ENCODE data around the gene CCHCR1. TPM values are rescaled to one million over a fixed set of nuclear protein-coding genes. Genes with fewer than 3 reads are reported as not detected.

CCHCR1 gene
- total and polyA plus RNA-seq, 2 of the 8 experiments (the other 6 are each of a cell fraction or from before 2014, with no cell fraction given) = 20.9 to 38.0 TPM

- no peak overlapping the region for H4K5ac ChIP-seq (ENCODE audit: insufficient read length, low read depth, low read length)
- no peak overlapping the region for H2BK20ac ChIP-seq (ENCODE audit: low read length)
- H3K18ac ChIP-seq (ENCODE audit: extremely low read depth, low read length) = no peak overlapping the region
- no peak overlapping the region for H2AK5ac ChIP-seq (ENCODE audit: low read depth, low read length)
- H3K4me2 ChIP-seq (ENCODE audit: insufficient read depth in 1 of 2, low read depth in 2 of 2, low read length in 2 of 2) = no peak overlapping the region
- peaks cover 0 to 7% (median 3%) of the 10 kb centered on the region in 4 experiments; a peak in 3 of 7 replicates for H3K27me3 ChIP-seq (replicated peaks in 1 of 4; ENCODE audit: control insufficient read depth in 3 of 4, extremely low read depth in 1 of 4, insufficient read depth in 3 of 4, low read length in 3 of 4)
- no peak overlapping the region for H3K14ac ChIP-seq (ENCODE audit: insufficient read length)
- no peaks in the 10 kb centered on the region for H3K23me2 ChIP-seq (ENCODE audit: low read depth, low read length)
- no peaks in the 10 kb centered on the region for H4K20me1 ChIP-seq (replicated peaks in 1 of 2; ENCODE audit: control insufficient read depth in 1 of 2, insufficient read depth in 2 of 2, low read length in 2 of 2)
- H3K79me2 ChIP-seq (ENCODE audit: control insufficient read depth in 1 of 2, insufficient read depth in 2 of 2, low read length in 2 of 2) = no peaks in the 10 kb centered on the region
- H3K9me3 ChIP-seq (ENCODE audit: insufficient read depth in 2 of 2, low read depth in 1 of 2, low read length in 1 of 2) = no peaks in the 10 kb centered on the region
- no peak overlapping the region for H3K27ac ChIP-seq (ENCODE audit: low read depth, low read length)
- H2BK5ac ChIP-seq (ENCODE audit: low read depth, low read length) = no peak overlapping the region
- H3K9ac ChIP-seq (replicated peaks in 1 of 4; ENCODE audit: extremely low read depth in 1 of 4, low read depth in 3 of 4, low read length in 3 of 4) = no peak overlapping the region
- H3K4me3 ChIP-seq (ENCODE audit: extremely low read depth in 1 of 4, insufficient read depth in 2 of 4, low read depth in 3 of 4, low read length in 4 of 4) = no peak overlapping the region
- ChIA-PET CTCF (ENCODE audit: partially characterized antibody) (no interaction called here), POLR2A (ENCODE audit: partially characterized antibody) (no interaction called here)
- no peak overlapping the region for H4K91ac ChIP-seq (replicated peaks; ENCODE audit: insufficient read length, low read length)
- FAIRE-seq (no peak), DNase-seq (ENCODE audit: low read depth in 1 of 2, low spot score in 2 of 2) (no peak)
- 85% methylated on average over 3 of the region's 4 CpGs; no CpG with 5 or more reads in 1 of the 2 experiments for WGBS, 2 experiments (ENCODE audit: extremely low coverage in 1 of 2, insufficient coverage in 1 of 2, insufficient read length in 1 of 2, insufficient replicate concordance in 2 of 2, low coverage in 1 of 2, low lambda C conversion rate in 2 of 2, missing lambda C conversion rate in 1 of 2)
- H3K4ac ChIP-seq (replicated peaks; ENCODE audit: insufficient read length, low read depth, low read length) = no peak overlapping the region
- TF ChIP-seq RXRA (IDR thresholded peaks at IDR 0.05; ENCODE audit: insufficient read depth, low read depth, low read length) = no peak
- TF ChIP-seq SP4 (IDR thresholded peaks at IDR 0.05; ENCODE audit: low read length) = no peak
- TF ChIP-seq KDM5A (IDR thresholded peaks at IDR 0.05; ENCODE audit: low read length) = no peak
- no peak for TF ChIP-seq YY1 (IDR thresholded peaks at IDR 0.05; ENCODE audit: low read depth, low read length)
- no peak for TF ChIP-seq RBBP5 (IDR thresholded peaks at IDR 0.05; ENCODE audit: borderline replicate concordance, low read depth, low read length)
- TF ChIP-seq USF2 (IDR thresholded peaks at IDR 0.05; ENCODE audit: low read length) = no peak
- no peak for TF ChIP-seq RNF2 (IDR thresholded peaks at IDR 0.05; ENCODE audit: borderline replicate concordance, low read depth, low read length, missing control alignments, poor library complexity, severe bottlenecking)
- H3K4me1 ChIP-seq (replicated peaks in 1 of 4; ENCODE audit: control insufficient read depth in 3 of 4, insufficient read depth in 4 of 4, low read length in 3 of 4) = peaks cover 0 to 11% (median 3%) of the 10 kb centered on the region in 4 experiments; a peak in 4 of 7 replicates
- no peak overlapping the region for H4K8ac ChIP-seq (ENCODE audit: extremely low read depth, insufficient read depth, low read length)
- H2BK15ac ChIP-seq (ENCODE audit: low read length) = no peak overlapping the region
- H3K56ac ChIP-seq (replicated peaks; ENCODE audit: insufficient read length, low read depth, low read length) = no peak overlapping the region
- H2BK12ac ChIP-seq (ENCODE audit: low read depth, low read length) = no peak overlapping the region
- H2BK120ac ChIP-seq (replicated peaks; ENCODE audit: low read depth, low read length) = no peak overlapping the region
- H3K79me1 ChIP-seq (ENCODE audit: low read depth, low read length) = no peaks in the 10 kb centered on the region
- no peak overlapping the region for H2AFZ ChIP-seq (ENCODE audit: low read length)
- no peaks in the 10 kb centered on the region for H3K36me3 ChIP-seq (ENCODE audit: control insufficient read depth in 2 of 4, insufficient read depth in 4 of 4, low read length in 3 of 4)
- H3K23ac ChIP-seq (ENCODE audit: insufficient read length) = no peak overlapping the region
These were observed 50.5 kb downstream of the CCHCR1 start for GRCh38 chr6:31107052-31107451.
